Calu3 (cell line): ENCODE measurements around the gene IL5RA. TPM values are rescaled to one million over a fixed set of nuclear protein-coding genes. Genes with fewer than 3 reads are reported as not detected.

Experiments
- BruUV-seq: library from RNA; stranded (reverse); fragments of 400-500 nt; replicated peaks from 2 replicates; lab custom pipeline; 2021; lab: Mats Ljungman, UMichigan
- CTCF ChIA-PET: fragments of 300-600 bp; sonication (Branson Sonifier 250); formaldehyde crosslinking; loops from one replicate; lab custom pipeline; 2022; ENCODE audit warnings: antibody characterized with exemption; lab: Charles Lee
- DNase-seq: peaks from one replicate; pipeline ENCODE4 v3.0.0; 2022
- H3K27ac Mint-ChIP-seq: one replicate; pipeline ENCODE4 v1.8.0; 2022; ENCODE audit warnings: mixed read lengths; ENCODE audit not compliant: unreplicated experiment
- H3K27me3 Mint-ChIP-seq: one replicate; pipeline ENCODE4 v1.8.0; 2022; ENCODE audit warnings: mixed read lengths; ENCODE audit not compliant: unreplicated experiment
- H3K36me3 Mint-ChIP-seq: one replicate; pipeline ENCODE4 v1.8.0; 2022; ENCODE audit warnings: mild to moderate bottlenecking, moderate library complexity, mixed read lengths; ENCODE audit not compliant: insufficient read depth, unreplicated experiment
- H3K4me1 Mint-ChIP-seq: one replicate; pipeline ENCODE4 v1.8.0; 2022; ENCODE audit warnings: mild to moderate bottlenecking, low read depth, mixed read lengths; ENCODE audit not compliant: unreplicated experiment
- H3K4me3 Mint-ChIP-seq: one replicate; pipeline ENCODE4 v1.8.0; 2022; ENCODE audit warnings: mild to moderate bottlenecking, low read depth, moderate library complexity, mixed read lengths; ENCODE audit not compliant: unreplicated experiment
- H3K9me3 Mint-ChIP-seq: one replicate; pipeline ENCODE4 v1.8.0; 2022; ENCODE audit warnings: low read depth, mixed read lengths; ENCODE audit not compliant: unreplicated experiment
- CTCF ChIP-seq: fragments of 200-600 bp; IDR thresholded peaks from one replicate; pipeline ENCODE4 v1.8.0; 2022; ENCODE audit warnings: antibody characterized with exemption; ENCODE audit not compliant: unreplicated experiment
- intact Hi-C: fragments of 100-400 bp; cut with micrococcal nuclease; formaldehyde crosslinking; loops from one replicate; pipeline ENCODE4 v1.10.0; 2022; ENCODE audit not compliant: unreplicated experiment
- total RNA-seq: library from RNA; stranded (reverse); gene quantifications from 2 replicates; pipeline ENCODE4 v1.2.3, GENCODE V29; 2022

The IL5RA gene
- total RNA-seq, 1 experiment from 2014 or later = not detected

GRCh38 chr3:3101660-3102458, 8.3 kb downstream of the IL5RA start:
- Mint-ChIP-seq H3K27ac (no peak overlapping the region), H3K9me3 (no peaks in the 10 kb centered on the region), H3K4me3 (no peak overlapping the region), H3K27me3 (no peaks in the 10 kb centered on the region), H3K36me3 (no peaks in the 10 kb centered on the region), H3K4me1 (no peaks in the 10 kb centered on the region)
- TF ChIP-seq CTCF = no peak
- no TSS peak for BruUV-seq
- no peak for DNase-seq
- intact Hi-C loops = no loop called here
- CTCF ChIA-PET = no interaction called here

- BruUV-seq = no TSS peak
- TF ChIP-seq CTCF = no peak
- H3K4me3 Mint-ChIP-seq = no peak overlapping the region
Observed at GRCh38 chr3:3097958-3098357, 12.2 kb downstream of the IL5RA start.

GRCh38 chr3:3089017-3089416, 21.2 kb downstream of the IL5RA start:
- H3K9me3 Mint-ChIP-seq = peaks cover 4% of the 10 kb centered on the region
- no peak overlapping the region for H3K27ac Mint-ChIP-seq
- no TSS peak for BruUV-seq

More at GRCh38 chr3:3097958-3098357, 12.2 kb downstream of the IL5RA start:
- intact Hi-C loops = no loop called here
- H3K9me3 Mint-ChIP-seq = no peaks in the 10 kb centered on the region
- no peaks in the 10 kb centered on the region for H3K27me3 Mint-ChIP-seq
- no peak for DNase-seq
- H3K4me1 Mint-ChIP-seq = no peaks in the 10 kb centered on the region
- no peaks in the 10 kb centered on the region for H3K36me3 Mint-ChIP-seq
- no peak overlapping the region for H3K27ac Mint-ChIP-seq
- CTCF ChIA-PET = no interaction called here

GRCh38 chr3:3087716-3088465, 22.3 kb downstream of the IL5RA start:
- Mint-ChIP-seq H3K27ac (no peak overlapping the region), H3K4me1 (no peaks in the 10 kb centered on the region), H3K4me3 (no peak overlapping the region), H3K9me3 (peaks cover 4% of the 10 kb centered on the region), H3K36me3 (no peaks in the 10 kb centered on the region), H3K27me3 (peaks cover 7% of the 10 kb centered on the region)
- CTCF ChIA-PET = no interaction called here
- intact Hi-C loops = no loop called here
- no peak for DNase-seq
- BruUV-seq = no TSS peak
- no peak for TF ChIP-seq CTCF

More at GRCh38 chr3:3089017-3089416, 21.2 kb downstream of the IL5RA start:
- Mint-ChIP-seq H3K27me3 (no peaks in the 10 kb centered on the region), H3K4me1 (no peaks in the 10 kb centered on the region), H3K4me3 (no peak overlapping the region), H3K36me3 (no peaks in the 10 kb centered on the region)
- no peak for TF ChIP-seq CTCF
- intact Hi-C loops = no loop called here
- no peak for DNase-seq
- CTCF ChIA-PET = no interaction called here
